Activated gamma-delta T cell treated with Interleukin-2 at 50 U/mL for 16 hours (primary cell): Measurements from ENCODE around the gene SMIM12.

Experiments used
- DNase-seq: peaks from one replicate; pipeline ENCODE4 v3.0.0-alpha.2; 2020

Gene SMIM12

GRCh38 chr1:34859446-34860200, at the start of gene SMIM12:
SMIM12 (minus strand) TSS chr1:34859749; CDS start chr1:34855977, 3,772 bp downstream.
- DNase-seq = peak; percentile 89

- DNase-seq = no peak
Measured at GRCh38 chr1:34908369-34908768, 48.8 kb upstream of the SMIM12 start.

GRCh38 chr1:34907487-34908090, 48.0 kb upstream of the SMIM12 start:
- DNase-seq = no peak

GRCh38 chr1:34906756-34907155, 47.2 kb upstream of the SMIM12 start:
- DNase-seq = no peak

GRCh38 chr1:34906222-34906621, 46.7 kb upstream of the SMIM12 start:
- no peak for DNase-seq

GRCh38 chr1:34905098-34905459, 45.5 kb upstream of the SMIM12 start:
- DNase-seq = no peak

- no peak for DNase-seq
Measured at GRCh38 chr1:34904236-34905097, 44.9 kb upstream of the SMIM12 start.

- DNase-seq = no peak
Measured at GRCh38 chr1:34901919-34902318, 42.4 kb upstream of the SMIM12 start.

GRCh38 chr1:34900775-34901502, 41.4 kb upstream of the SMIM12 start:
- no peak for DNase-seq

GRCh38 chr1:34899906-34900305, 40.4 kb upstream of the SMIM12 start:
- DNase-seq = no peak

GRCh38 chr1:34899471-34899870, 39.9 kb upstream of the SMIM12 start:
- DNase-seq = no peak

- DNase-seq = no peak
Measured at GRCh38 chr1:34898330-34898761, 38.8 kb upstream of the SMIM12 start.

- DNase-seq = no peak
Measured at GRCh38 chr1:34896612-34897011, 37.1 kb upstream of the SMIM12 start.

GRCh38 chr1:34889705-34890104, 30.2 kb upstream of the SMIM12 start:
- no peak for DNase-seq

- no peak for DNase-seq
Measured at GRCh38 chr1:34887593-34887992, 28.0 kb upstream of the SMIM12 start.

GRCh38 chr1:34885405-34886247, 26.1 kb upstream of the SMIM12 start:
- peak; percentile 33 for DNase-seq

- no peak for DNase-seq
Measured at GRCh38 chr1:34884961-34885360, 25.4 kb upstream of the SMIM12 start.

GRCh38 chr1:34884536-34884935, 25.0 kb upstream of the SMIM12 start:
- no peak for DNase-seq

GRCh38 chr1:34879230-34879629, 19.7 kb upstream of the SMIM12 start:
- no peak for DNase-seq

- no peak for DNase-seq
Measured at GRCh38 chr1:34876406-34876805, 16.9 kb upstream of the SMIM12 start.

- DNase-seq = no peak
Measured at GRCh38 chr1:34874296-34874952, 14.9 kb upstream of the SMIM12 start.

- DNase-seq = no peak
Measured at GRCh38 chr1:34872133-34872503, 12.6 kb upstream of the SMIM12 start.
